Suprapubic skin (tissue), 3 donors: ENCODE data around the gene AP4E1.

Source experiments
- CTCF ChIP-seq, 2 donors: fragments of 200-600 bp in 1 of 2; fragments of 450-650 bp in 1 of 2; sonication (generic) in 1 of 2; IDR thresholded peaks; one replicate each; pipeline ENCODE4 v1.5.1; 2016 to 2019; ENCODE audit warnings: antibody characterized with exemption in 2 of 2, mild to moderate bottlenecking in 1 of 2, moderate library complexity in 1 of 2
- EP300 ChIP-seq: sonication (generic); formaldehyde crosslinking; IDR thresholded peaks from one replicate; pipeline ENCODE4 v1.6.1; 2017; ENCODE audit warnings: antibody characterized with exemption

GRCh38 chr15:50993598-50993997 is 85.1 kb downstream of the AP4E1 start:
- TF ChIP-seq CTCF (IDR thresholded peaks at IDR 0.05) (no peak), EP300 (no peak)
